ENCODE results near the gene ZBTB20.

Gene ZBTB20

GRCh38 chr3:114732353-114732752 is 414.7 kb downstream of the ZBTB20 start:
- H3K4me2 ChIP-seq (ENCODE audit: low read length), result no peak overlapping the region
- peaks cover 2% of the 10 kb centered on the region for H3K4me1 ChIP-seq (ENCODE audit: control insufficient read depth, low read length)
- H4K20me1 ChIP-seq (ENCODE audit: control insufficient read depth, insufficient read depth, low read depth, low read length), result no peaks in the 10 kb centered on the region
- no peaks in the 10 kb centered on the region for H3K9me3 ChIP-seq (ENCODE audit: control insufficient read depth, insufficient read depth, low read length)
- no peaks in the 10 kb centered on the region for H3K9me2 ChIP-seq (replicated peaks; ENCODE audit: control insufficient read depth, low read length)
- TF ChIP-seq CTCF (IDR thresholded peaks at IDR 0.05; ENCODE audit: low read depth, low read length, poor library complexity, severe bottlenecking) (no peak), EZH2phosphoT487 (IDR thresholded peaks at IDR 0.05; ENCODE audit: borderline replicate concordance, low read length) (no peak)
- no peak overlapping the region for H3K4me3 ChIP-seq (ENCODE audit: low read length)
- no peaks in the 10 kb centered on the region for H3F3A ChIP-seq (ENCODE audit: control insufficient read depth, insufficient read depth)
- H3K36me3 ChIP-seq (ENCODE audit: control insufficient read depth, low read length), result no peaks in the 10 kb centered on the region
- H3K79me2 ChIP-seq (ENCODE audit: control insufficient read depth, low read length), result no peaks in the 10 kb centered on the region
- H3K27ac ChIP-seq (ENCODE audit: low read depth, low read length), result no peak overlapping the region
- no peaks in the 10 kb centered on the region for H3K27me3 ChIP-seq (ENCODE audit: control insufficient read depth, low read length)

GRCh38 chr3:114730397-114730796 is 416.7 kb downstream of the ZBTB20 start:
- Histone ChIP-seq H3K27me3 (ENCODE audit: control insufficient read depth, low read length) (no peaks in the 10 kb centered on the region), H3K27ac (ENCODE audit: low read depth, low read length) (no peak overlapping the region), H3K4me2 (ENCODE audit: low read length) (no peak overlapping the region), H3K4me3 (ENCODE audit: low read length) (no peak overlapping the region), H3K4me1 (ENCODE audit: control insufficient read depth, low read length) (peaks cover 5% of the 10 kb centered on the region), H3K79me2 (ENCODE audit: control insufficient read depth, low read length) (no peaks in the 10 kb centered on the region), H3F3A (ENCODE audit: control insufficient read depth, insufficient read depth) (no peaks in the 10 kb centered on the region), H3K36me3 (ENCODE audit: control insufficient read depth, low read length) (no peaks in the 10 kb centered on the region), H4K20me1 (ENCODE audit: control insufficient read depth, insufficient read depth, low read depth, low read length) (no peaks in the 10 kb centered on the region), H3K9me2 (replicated peaks; ENCODE audit: control insufficient read depth, low read length) (no peaks in the 10 kb centered on the region), H3K9me3 (ENCODE audit: control insufficient read depth, insufficient read depth, low read length) (no peaks in the 10 kb centered on the region)
- TF ChIP-seq EZH2phosphoT487 (IDR thresholded peaks at IDR 0.05; ENCODE audit: borderline replicate concordance, low read length) (no peak), CTCF (IDR thresholded peaks at IDR 0.05; ENCODE audit: low read depth, low read length, poor library complexity, severe bottlenecking) (no peak)

- Histone ChIP-seq H3K27ac (ENCODE audit: low read depth, low read length) (no peak overlapping the region), H3K79me2 (ENCODE audit: control insufficient read depth, low read length) (no peaks in the 10 kb centered on the region), H3K4me3 (ENCODE audit: low read length) (no peak overlapping the region), H3K4me1 (ENCODE audit: control insufficient read depth, low read length) (peaks cover 5% of the 10 kb centered on the region), H3K4me2 (ENCODE audit: low read length) (no peak overlapping the region), H3K27me3 (ENCODE audit: control insufficient read depth, low read length) (no peaks in the 10 kb centered on the region), H3K36me3 (ENCODE audit: control insufficient read depth, low read length) (no peaks in the 10 kb centered on the region), H3K9me3 (ENCODE audit: control insufficient read depth, insufficient read depth, low read length) (no peaks in the 10 kb centered on the region), H4K20me1 (ENCODE audit: control insufficient read depth, insufficient read depth, low read depth, low read length) (no peaks in the 10 kb centered on the region), H3K9me2 (replicated peaks; ENCODE audit: control insufficient read depth, low read length) (no peaks in the 10 kb centered on the region), H3F3A (ENCODE audit: control insufficient read depth, insufficient read depth) (no peaks in the 10 kb centered on the region)
- TF ChIP-seq CTCF (IDR thresholded peaks at IDR 0.05; ENCODE audit: low read depth, low read length, poor library complexity, severe bottlenecking) (no peak), EZH2phosphoT487 (IDR thresholded peaks at IDR 0.05; ENCODE audit: borderline replicate concordance, low read length) (no peak)
These were observed 419.7 kb downstream of the ZBTB20 start for GRCh38 chr3:114727373-114727772.

DNA sequence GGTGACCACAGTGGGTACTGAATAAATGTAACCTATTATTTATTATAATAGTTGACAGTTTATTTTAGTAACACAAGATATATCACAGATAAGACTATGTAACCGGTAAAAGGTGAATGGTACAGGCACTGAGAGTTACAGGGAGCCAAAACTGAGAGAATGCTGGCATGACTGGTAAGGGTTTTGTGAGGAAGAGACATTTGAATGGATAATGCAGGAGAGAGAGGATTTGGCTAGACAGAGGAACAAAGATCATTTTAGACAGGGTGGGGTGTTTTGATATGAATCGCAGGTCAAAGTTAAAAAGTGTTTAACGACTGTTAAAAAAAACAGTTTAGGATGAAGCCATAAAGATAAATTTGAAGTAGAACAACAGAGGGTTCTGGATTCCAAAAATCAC is 421.1 kb downstream of the ZBTB20 start:
- Histone ChIP-seq H3K36me3 (ENCODE audit: control insufficient read depth, low read length) (no peaks in the 10 kb centered on the region), H3K9me3 (ENCODE audit: control insufficient read depth, insufficient read depth, low read length) (no peaks in the 10 kb centered on the region), H3F3A (ENCODE audit: control insufficient read depth, insufficient read depth) (no peaks in the 10 kb centered on the region), H3K27me3 (ENCODE audit: control insufficient read depth, low read length) (no peaks in the 10 kb centered on the region), H4K20me1 (ENCODE audit: control insufficient read depth, insufficient read depth, low read depth, low read length) (no peaks in the 10 kb centered on the region), H3K4me3 (ENCODE audit: low read length) (no peak overlapping the region), H3K9me2 (replicated peaks; ENCODE audit: control insufficient read depth, low read length) (no peaks in the 10 kb centered on the region), H3K4me2 (ENCODE audit: low read length) (no peak overlapping the region), H3K79me2 (ENCODE audit: control insufficient read depth, low read length) (no peaks in the 10 kb centered on the region), H3K4me1 (ENCODE audit: control insufficient read depth, low read length) (peaks cover 5% of the 10 kb centered on the region), H3K27ac (ENCODE audit: low read depth, low read length) (no peak overlapping the region)
- no peak for TF ChIP-seq EZH2phosphoT487 (IDR thresholded peaks at IDR 0.05; ENCODE audit: borderline replicate concordance, low read length)
